HFFc6 (cell line): ENCODE results near the gene TRAFD1. TPM values are rescaled to one million over a fixed set of nuclear protein-coding genes. Genes with fewer than 3 reads are reported as not detected.

Experiments
- DNase-seq: peaks from one replicate; pipeline ENCODE4 v3.0.0-alpha.2; 2018
- H3K27ac Mint-ChIP-seq: 2 replicates; pipeline ENCODE4 v1.8.0; 2020; ENCODE audit warnings: mild to moderate bottlenecking, mixed read lengths
- H3K27me3 Mint-ChIP-seq: 2 replicates; pipeline ENCODE4 v1.8.0; 2021; ENCODE audit warnings: mild to moderate bottlenecking, moderate library complexity, mixed read lengths; ENCODE audit not compliant: insufficient read depth
- H3K36me3 Mint-ChIP-seq: 2 replicates; pipeline ENCODE4 v1.8.0; 2021; ENCODE audit warnings: low read depth, mixed read lengths
- H3K4me1 Mint-ChIP-seq: 2 replicates; pipeline ENCODE4 v1.8.0; 2020; ENCODE audit warnings: low read depth, mixed read lengths
- H3K4me3 Mint-ChIP-seq: 2 replicates; pipeline ENCODE4 v1.8.0; 2020; ENCODE audit warnings: mild to moderate bottlenecking, moderate library complexity, mixed read lengths
- H3K9me3 Mint-ChIP-seq: 2 replicates; pipeline ENCODE4 v1.8.0; 2020; ENCODE audit warnings: mild to moderate bottlenecking, mixed read lengths
- total RNA-seq, 6 experiments: library from RNA; stranded (reverse); fragmentation: NEBNext Ultra II Directional; extraction: Animal tissue kit (Norgen Biotek cat#: 25700); gene quantifications; 2 replicates in 1 of 6; 3 replicates in 5 of 6; pipeline ENCODE4 v1.2.3, GENCODE V29; 2021
- TF ChIP-seq, protein P1 (sequence below): fragments of 200-600 bp; sonication (generic); IDR thresholded peaks from 2 replicates; pipeline ENCODE4 v1.5.0; 2021; ENCODE audit warnings: antibody characterized with exemption, mild to moderate bottlenecking

The TRAFD1 gene
- total RNA-seq, 6 experiments from 2014 or later: 22.8 to 25.1 (median 24.0) TPM

GRCh38 chr12:112183141-112184021 is 58.0 kb downstream of the TRAFD1 start:
- no peak overlapping the region for H3K4me3 Mint-ChIP-seq
- DNase-seq: no peak
- no peaks in the 10 kb centered on the region for H3K4me1 Mint-ChIP-seq
- no peaks in the 10 kb centered on the region for H3K9me3 Mint-ChIP-seq
- TF ChIP-seq, protein P1, sequence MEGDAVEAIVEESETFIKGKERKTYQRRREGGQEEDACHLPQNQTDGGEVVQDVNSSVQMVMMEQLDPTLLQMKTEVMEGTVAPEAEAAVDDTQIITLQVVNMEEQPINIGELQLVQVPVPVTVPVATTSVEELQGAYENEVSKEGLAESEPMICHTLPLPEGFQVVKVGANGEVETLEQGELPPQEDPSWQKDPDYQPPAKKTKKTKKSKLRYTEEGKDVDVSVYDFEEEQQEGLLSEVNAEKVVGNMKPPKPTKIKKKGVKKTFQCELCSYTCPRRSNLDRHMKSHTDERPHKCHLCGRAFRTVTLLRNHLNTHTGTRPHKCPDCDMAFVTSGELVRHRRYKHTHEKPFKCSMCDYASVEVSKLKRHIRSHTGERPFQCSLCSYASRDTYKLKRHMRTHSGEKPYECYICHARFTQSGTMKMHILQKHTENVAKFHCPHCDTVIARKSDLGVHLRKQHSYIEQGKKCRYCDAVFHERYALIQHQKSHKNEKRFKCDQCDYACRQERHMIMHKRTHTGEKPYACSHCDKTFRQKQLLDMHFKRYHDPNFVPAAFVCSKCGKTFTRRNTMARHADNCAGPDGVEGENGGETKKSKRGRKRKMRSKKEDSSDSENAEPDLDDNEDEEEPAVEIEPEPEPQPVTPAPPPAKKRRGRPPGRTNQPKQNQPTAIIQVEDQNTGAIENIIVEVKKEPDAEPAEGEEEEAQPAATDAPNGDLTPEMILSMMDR: no peak
- no peaks in the 10 kb centered on the region; the same call in none of the 2 replicates for H3K27me3 Mint-ChIP-seq
- peak overlapping the region; percentile 61 for H3K27ac Mint-ChIP-seq
- 0 out of 2 replicates have a peak, but pooled peaks cover 10% of the 10 kb centered on the region for H3K36me3 Mint-ChIP-seq

DNA sequence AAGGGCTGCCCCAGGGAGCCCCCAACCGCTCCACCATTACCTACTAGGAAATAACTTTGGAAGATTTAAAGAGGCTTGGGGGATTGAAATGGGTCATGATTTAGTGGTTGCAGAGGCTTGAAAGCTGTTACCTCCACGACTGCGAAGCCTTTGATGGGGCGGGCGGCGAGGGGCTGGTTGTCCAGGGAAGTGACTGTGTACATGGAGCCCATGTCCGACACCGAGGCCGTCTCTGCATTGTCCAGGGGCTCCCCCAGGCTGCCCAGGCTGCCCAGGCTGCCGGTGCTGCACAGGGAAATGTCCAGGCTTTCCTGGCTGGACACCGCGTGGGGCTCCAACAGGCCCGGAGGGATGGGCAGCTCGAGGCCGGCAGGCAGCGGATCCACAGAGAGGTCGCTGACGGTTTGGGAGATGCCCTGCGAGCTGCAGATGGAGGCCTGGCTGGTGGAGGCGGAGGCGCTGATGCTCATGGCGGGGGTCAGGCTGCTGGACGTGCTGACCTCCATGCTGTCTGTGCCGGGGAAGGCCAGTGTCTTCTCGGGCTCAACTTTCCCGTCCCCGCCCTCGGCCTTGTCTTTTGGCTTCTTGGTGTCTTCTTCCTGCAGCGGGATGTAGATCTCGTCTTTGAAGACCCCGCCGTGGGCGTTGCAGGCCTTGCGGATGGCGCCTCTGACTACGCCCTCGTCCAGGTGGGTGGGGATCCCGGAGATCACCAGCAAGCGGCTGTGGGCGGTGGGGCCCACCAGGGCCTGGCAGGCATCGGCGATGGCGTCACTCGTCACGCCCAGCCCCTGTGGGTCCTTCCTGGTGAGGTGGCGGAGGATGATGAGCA is 58.9 kb downstream of the TRAFD1 start:
- Mint-ChIP-seq H3K9me3 (no peaks in the 10 kb centered on the region), H3K27me3 (no peaks in the 10 kb centered on the region; the same call in none of the 2 replicates), H3K4me3 (no peak overlapping the region), H3K36me3 (0 out of 2 replicates have a peak, but pooled peaks cover 10% of the 10 kb centered on the region), H3K27ac (no peak overlapping the region), H3K4me1 (no peaks in the 10 kb centered on the region)
- no peak for DNase-seq
- TF ChIP-seq, protein P1: no peak

DNA sequence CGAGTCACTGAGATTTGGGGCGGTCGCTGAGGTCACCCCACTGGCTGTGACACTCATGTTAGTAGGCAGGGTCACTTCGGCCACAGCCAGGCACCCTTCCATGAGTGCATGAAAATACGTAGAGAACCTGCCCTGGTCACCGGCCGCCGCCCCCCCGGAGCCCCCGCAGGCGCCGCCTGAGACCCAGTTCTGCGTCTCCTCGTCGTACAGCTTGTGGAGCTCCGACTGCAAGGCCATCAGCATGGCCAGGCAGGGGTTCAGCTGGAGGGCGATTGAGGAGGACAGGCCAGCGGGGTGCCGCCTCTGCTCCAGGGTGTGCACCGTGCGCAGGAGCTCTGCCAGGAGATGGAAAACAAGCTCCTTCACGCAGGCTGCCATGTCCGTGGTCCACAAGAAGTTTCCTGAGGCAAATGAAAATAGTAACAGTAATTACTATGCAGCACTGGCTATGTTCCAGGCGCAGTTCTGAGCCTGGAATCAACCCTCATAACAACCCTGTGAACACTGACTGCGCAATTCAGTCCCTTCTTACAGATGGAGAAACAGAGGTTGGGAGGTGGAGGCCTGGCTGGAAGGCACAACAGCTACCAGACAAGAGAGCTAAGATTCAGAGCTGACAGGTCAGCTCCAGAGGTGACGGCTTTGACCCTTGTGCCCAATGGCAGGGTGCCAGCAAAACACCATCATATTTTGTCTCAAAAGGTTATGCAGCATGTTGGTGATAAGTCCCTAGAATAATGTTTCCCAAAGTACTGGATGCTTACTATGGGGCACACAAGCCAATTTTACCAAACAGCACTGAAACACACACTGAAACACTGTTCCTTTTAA is 59.9 kb downstream of the TRAFD1 start:
- no peak overlapping the region for H3K4me3 Mint-ChIP-seq
- H3K4me1 Mint-ChIP-seq: no peaks in the 10 kb centered on the region
- 0 out of 2 replicates have a peak, but pooled peaks cover 10% of the 10 kb centered on the region for H3K36me3 Mint-ChIP-seq
- H3K27ac Mint-ChIP-seq: no peak overlapping the region
- TF ChIP-seq, protein P1: no peak
- no peaks in the 10 kb centered on the region for H3K9me3 Mint-ChIP-seq
- DNase-seq: no peak
- H3K27me3 Mint-ChIP-seq: no peaks in the 10 kb centered on the region; the same call in 1 of the 2 replicates

DNA sequence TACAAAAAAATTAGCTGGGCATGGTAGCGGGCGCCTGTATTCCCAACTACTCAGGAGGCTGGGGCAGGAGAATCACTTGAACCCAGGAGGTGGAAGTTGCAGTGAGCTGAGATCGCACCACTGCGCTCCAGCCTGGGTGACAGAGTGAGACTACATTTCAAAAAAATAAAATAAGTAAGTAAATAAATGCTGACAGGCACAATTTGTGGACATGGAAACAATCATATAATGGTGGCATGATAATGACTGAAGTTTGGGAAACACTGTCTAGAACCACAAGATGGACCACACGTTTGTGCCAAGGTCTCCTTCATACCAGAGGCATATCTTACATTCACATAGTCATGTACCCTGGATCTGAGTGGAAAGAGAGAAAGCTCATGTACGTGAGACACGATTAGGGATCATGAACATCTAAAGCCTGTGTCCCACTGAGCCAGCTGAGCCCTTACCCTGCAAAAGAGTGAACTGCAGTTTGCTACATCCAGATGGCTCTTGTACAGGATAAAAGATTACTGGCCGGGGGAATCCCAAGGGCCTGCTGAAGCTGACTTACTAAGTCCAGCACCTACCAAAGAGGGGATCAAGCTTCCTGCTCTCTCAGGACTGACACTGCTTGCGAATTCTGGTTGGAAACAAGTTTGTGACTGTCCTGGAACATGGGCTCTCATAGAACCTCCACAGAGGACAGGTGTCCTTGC is 62.9 kb downstream of the TRAFD1 start:
- H3K4me1 Mint-ChIP-seq: no peaks in the 10 kb centered on the region
- H3K9me3 Mint-ChIP-seq: no peaks in the 10 kb centered on the region
- no peak for DNase-seq
- TF ChIP-seq, protein P1: no peak
- H3K4me3 Mint-ChIP-seq: no peak overlapping the region
- H3K27me3 Mint-ChIP-seq: no peaks in the 10 kb centered on the region; the same call in 1 of the 2 replicates
- H3K36me3 Mint-ChIP-seq: peaks cover 13% of the 10 kb centered on the region; the same call in 1 of the 2 replicates
- H3K27ac Mint-ChIP-seq: no peak overlapping the region
